Tibial nerve (tissue), 4 donors: ENCODE measurements around the gene GABBR2. TPM values are rescaled to one million over a fixed set of nuclear protein-coding genes. Genes with fewer than 3 reads are reported as not detected.
A peak's percentile ranks its signal among the peaks of the same experiment; 100 is the strongest.

Experiments
- DNase-seq, 2 donors: peaks; one replicate each; pipeline ENCODE4 v3.0.0-alpha.2; 2019; ENCODE audit warnings: low spot score in 2 of 2
- H3K27ac ChIP-seq, 4 donors: fragments of 200-600 bp; sonication (generic) in 3 of 4; one replicate each; pipeline ENCODE4 v1.5.1; 2017 to 2019; ENCODE audit warnings: mild to moderate bottlenecking in 1 of 4
- H3K27me3 ChIP-seq, 2 donors: fragments of 200-600 bp; sonication (generic) in 1 of 2; one replicate each; pipeline versions ENCODE4 v1.5.1 to v1.6.0; 2017 to 2019
- H3K36me3 ChIP-seq, 3 donors: fragments of 200-600 bp; sonication (generic); one replicate each; pipeline ENCODE4 v1.5.1; 2018 to 2019
- H3K4me1 ChIP-seq, 4 donors: fragments of 200-600 bp; sonication (generic) in 3 of 4; one replicate each; pipeline ENCODE4 v1.5.1; 2017 to 2019
- H3K4me3 ChIP-seq, 4 donors: fragments of 200-600 bp; sonication (generic) in 3 of 4; one replicate each; pipeline ENCODE4 v1.5.1; 2017 to 2019; ENCODE audit warnings: mild to moderate bottlenecking in 1 of 4, moderate library complexity in 1 of 4
- H3K9me3 ChIP-seq, 4 donors: fragments of 200-600 bp; sonication (generic) in 3 of 4; one replicate each; pipeline ENCODE4 v1.5.1; 2017 to 2019
- EP300 ChIP-seq, 2 donors: sonication (generic); formaldehyde crosslinking; IDR thresholded peaks; one replicate each; pipeline ENCODE4 v1.6.1; 2017; ENCODE audit warnings: antibody characterized with exemption in 2 of 2, mild to moderate bottlenecking in 1 of 2
- POLR2A ChIP-seq, 2 donors: fragments of 450-650 bp; IDR thresholded peaks; one replicate each; pipeline ENCODE4 v1.6.1; 2017; ENCODE audit warnings: antibody characterized with exemption in 2 of 2, mild to moderate bottlenecking in 2 of 2, moderate library complexity in 2 of 2
- WGBS, 2 donors: methylation state at CpG; one replicate each; pipeline ENCODE4 v1.1.5; 2018; 5-methylcytosine and 5-hydroxymethylcytosine counted together
- total RNA-seq, 4 donors: library from RNA; depleted of rRNA; stranded (reverse); fragments of >200 nt; gene quantifications; one replicate each; pipeline ENCODE4 v1.1.0, GENCODE V29; 2016
- TF ChIP-seq, protein P1 (sequence below), 5 experiments: fragments of 200-600 bp in 3 of 5; fragments of 450-650 bp in 2 of 5; sonication (generic) in 3 of 5; IDR thresholded peaks; one replicate each; pipeline ENCODE4 v1.5.1; 2016 to 2019; ENCODE audit warnings: antibody characterized with exemption in 5 of 5, mild to moderate bottlenecking in 3 of 5, moderate library complexity in 2 of 5

Gene GABBR2
- total RNA-seq, 4 donors from 2014 or later, result 0.20 to 0.22 TPM; not detected in 2

DNA sequence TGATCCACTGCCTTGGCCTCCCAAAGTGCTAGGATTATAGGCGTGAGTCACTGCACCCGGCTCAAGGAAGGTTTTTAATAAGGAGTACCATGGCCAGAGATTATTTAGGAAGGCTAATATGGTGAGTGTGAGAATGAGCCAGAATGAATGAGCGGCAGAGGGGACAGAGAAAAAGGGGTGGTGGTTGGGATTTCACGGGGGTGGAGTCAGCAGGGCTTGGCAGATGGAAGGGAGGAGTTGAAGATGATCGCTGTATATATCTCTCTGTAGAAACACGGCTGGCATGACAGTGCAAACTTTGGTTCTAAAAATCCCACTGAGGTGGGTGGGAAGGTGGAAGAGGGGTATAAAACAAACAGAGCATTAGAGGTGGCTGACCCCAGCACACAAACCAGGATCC lies 276.6 kb downstream of the GABBR2 start:
- TF ChIP-seq, protein P1, sequence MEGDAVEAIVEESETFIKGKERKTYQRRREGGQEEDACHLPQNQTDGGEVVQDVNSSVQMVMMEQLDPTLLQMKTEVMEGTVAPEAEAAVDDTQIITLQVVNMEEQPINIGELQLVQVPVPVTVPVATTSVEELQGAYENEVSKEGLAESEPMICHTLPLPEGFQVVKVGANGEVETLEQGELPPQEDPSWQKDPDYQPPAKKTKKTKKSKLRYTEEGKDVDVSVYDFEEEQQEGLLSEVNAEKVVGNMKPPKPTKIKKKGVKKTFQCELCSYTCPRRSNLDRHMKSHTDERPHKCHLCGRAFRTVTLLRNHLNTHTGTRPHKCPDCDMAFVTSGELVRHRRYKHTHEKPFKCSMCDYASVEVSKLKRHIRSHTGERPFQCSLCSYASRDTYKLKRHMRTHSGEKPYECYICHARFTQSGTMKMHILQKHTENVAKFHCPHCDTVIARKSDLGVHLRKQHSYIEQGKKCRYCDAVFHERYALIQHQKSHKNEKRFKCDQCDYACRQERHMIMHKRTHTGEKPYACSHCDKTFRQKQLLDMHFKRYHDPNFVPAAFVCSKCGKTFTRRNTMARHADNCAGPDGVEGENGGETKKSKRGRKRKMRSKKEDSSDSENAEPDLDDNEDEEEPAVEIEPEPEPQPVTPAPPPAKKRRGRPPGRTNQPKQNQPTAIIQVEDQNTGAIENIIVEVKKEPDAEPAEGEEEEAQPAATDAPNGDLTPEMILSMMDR (IDR thresholded peaks at IDR 0.05), result no peak
- TF ChIP-seq EP300 (IDR thresholded peaks at IDR 0.05) (no peak), POLR2A (IDR thresholded peaks at IDR 0.05) (no peak)
- Histone ChIP-seq H3K27ac (no peak overlapping the region), H3K9me3 (no peaks in the 10 kb centered on the region), H3K27me3 (no peaks in the 10 kb centered on the region), H3K4me1 (peaks cover 0 to 15% (median 0%) of the 10 kb centered on the region in 4 donors), H3K4me3 (no peak overlapping the region), H3K36me3 (no peaks in the 10 kb centered on the region)
- WGBS, 2 donors, result 80 to 86% methylated on average over 6 of the region's 6 CpGs
- no peak for DNase-seq

GRCh38 chr9:98430535-98431292 lies 278.0 kb downstream of the GABBR2 start:
- peak in 1 of 2 donors; percentile 8 for TF ChIP-seq EP300 (IDR thresholded peaks at IDR 0.05)
- TF ChIP-seq, protein P1 (IDR thresholded peaks at IDR 0.05), result no peak
- Histone ChIP-seq H3K36me3 (no peaks in the 10 kb centered on the region), H3K9me3 (no peaks in the 10 kb centered on the region), H3K4me1 (peaks cover 0 to 15% (median 0%) of the 10 kb centered on the region in 4 donors), H3K4me3 (no peak overlapping the region), H3K27me3 (no peaks in the 10 kb centered on the region), H3K27ac (no peak overlapping the region)
- peak in 1 of 2 donors; percentile 17 for DNase-seq
- 64 to 67% methylated on average over 3 of the region's 3 CpGs for WGBS, 2 donors

GRCh38 chr9:98429613-98430012 lies 279.1 kb downstream of the GABBR2 start:
- Histone ChIP-seq H3K9me3 (no peaks in the 10 kb centered on the region), H3K4me3 (no peak overlapping the region), H3K27ac (no peak overlapping the region), H3K36me3 (no peaks in the 10 kb centered on the region), H3K4me1 (peaks cover 0 to 15% (median 0%) of the 10 kb centered on the region in 4 donors), H3K27me3 (no peaks in the 10 kb centered on the region)
- TF ChIP-seq, protein P1 (IDR thresholded peaks at IDR 0.05), result no peak
- TF ChIP-seq POLR2A (IDR thresholded peaks at IDR 0.05) (no peak), EP300 (IDR thresholded peaks at IDR 0.05) (no peak)
- 27 to 50% methylated on average over 1 of the region's 1 CpG for WGBS, 2 donors
- peak in 1 of 2 donors; percentile 12 for DNase-seq

DNA sequence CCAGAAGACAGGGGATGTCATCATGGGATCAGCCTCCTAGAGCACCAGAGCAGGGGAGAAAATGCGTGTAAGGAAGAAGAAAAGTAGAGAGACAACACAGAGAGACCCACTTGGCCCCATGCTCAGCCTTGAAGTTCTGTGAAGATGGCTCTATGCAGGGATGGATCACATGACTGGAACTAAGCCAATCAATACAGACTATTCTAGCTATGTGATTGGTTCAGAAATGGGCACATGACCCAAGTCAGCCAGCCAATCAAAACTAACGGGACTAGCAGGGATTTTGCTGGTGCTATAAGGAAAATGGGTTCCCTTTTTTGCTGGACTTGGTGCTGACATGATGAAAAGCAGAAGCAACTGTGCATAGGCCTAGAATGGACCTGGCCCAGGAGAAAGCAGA lies 280.3 kb downstream of the GABBR2 start:
- Histone ChIP-seq H3K36me3 (no peaks in the 10 kb centered on the region), H3K27me3 (no peaks in the 10 kb centered on the region), H3K4me3 (no peak overlapping the region), H3K4me1 (peaks cover 0 to 15% (median 0%) of the 10 kb centered on the region in 4 donors), H3K9me3 (no peaks in the 10 kb centered on the region), H3K27ac (no peak overlapping the region)
- no peak for DNase-seq
- 94 to 96% methylated on average over 2 of the region's 2 CpGs for WGBS, 2 donors
- TF ChIP-seq EP300 (IDR thresholded peaks at IDR 0.05) (no peak), POLR2A (IDR thresholded peaks at IDR 0.05) (no peak)
- TF ChIP-seq, protein P1 (IDR thresholded peaks at IDR 0.05), result no peak

- no peaks in the 10 kb centered on the region for H3K9me3 ChIP-seq
- H3K4me3 ChIP-seq, result no peak overlapping the region
- 86% methylated on average over 4 to 5 of the region's 5 CpGs for WGBS, 2 donors
- TF ChIP-seq EP300 (IDR thresholded peaks at IDR 0.05) (no peak), POLR2A (IDR thresholded peaks at IDR 0.05) (no peak)
- TF ChIP-seq, protein P1 (IDR thresholded peaks at IDR 0.05), result no peak
- DNase-seq, result no peak
- no peaks in the 10 kb centered on the region for H3K36me3 ChIP-seq
- no peak overlapping the region for H3K27ac ChIP-seq
- peaks cover 0 to 15% (median 0%) of the 10 kb centered on the region in 4 donors for H3K4me1 ChIP-seq
- no peaks in the 10 kb centered on the region for H3K27me3 ChIP-seq
Measured at GRCh38 chr9:98427491-98427890, 281.2 kb downstream of the GABBR2 start.
